GM19328 (cell line): ENCODE measurements around the gene SLC16A6.
"Not testable (repeated sequence)": the region's sequence is repeated elsewhere in the genome, so short reads cannot be mapped to it uniquely, and the experiment has no call there.

ENCODE experiments used
- ATAC-seq: cut with Tn5 transposase; IDR thresholded peaks from one replicate; pipeline ENCODE4 v1.9.1; 2021; ENCODE audit warnings: mild to moderate bottlenecking, moderate library complexity; ENCODE audit not compliant: unreplicated experiment

The SLC16A6 gene

GRCh38 chr17:68225055-68225454, 65.9 kb downstream of the SLC16A6 start:
- not testable (repeated sequence) for ATAC-seq

- ATAC-seq, result no peak
Measured at GRCh38 chr17:68222606-68223005, 68.3 kb downstream of the SLC16A6 start.

GRCh38 chr17:68221786-68222185, 69.1 kb downstream of the SLC16A6 start:
- ATAC-seq, result no peak

GRCh38 chr17:68220786-68221185, 70.1 kb downstream of the SLC16A6 start:
- ATAC-seq, result not testable (repeated sequence)

- not testable (repeated sequence) for ATAC-seq
Measured at GRCh38 chr17:68220186-68220585, 70.7 kb downstream of the SLC16A6 start.

- not testable (repeated sequence) for ATAC-seq
Measured at GRCh38 chr17:68219429-68219828, 71.5 kb downstream of the SLC16A6 start.
